A673 (cell line): Measurements from ENCODE around the gene DRAM1. TPM values are rescaled to one million over a fixed set of nuclear protein-coding genes. Genes with fewer than 3 reads are reported as not detected.

ENCODE experiments used
- BruUV-seq: library from RNA; stranded (reverse); fragments of 400-500 nt; replicated peaks from 2 replicates; lab custom pipeline; 2021; lab: Mats Ljungman, UMichigan
- CTCF ChIA-PET: fragments of 300-600 bp; sonication (Branson Sonifier 250); formaldehyde crosslinking; loops from one replicate; lab custom pipeline; 2022; ENCODE audit warnings: antibody characterized with exemption; lab: Charles Lee
- POLR2A ChIA-PET: fragments of 300-600 bp; sonication (Branson Sonifier 250); formaldehyde crosslinking; loops from one replicate; lab custom pipeline; 2022; ENCODE audit warnings: antibody characterized with exemption; ENCODE audit not compliant: low non-redundant PET; lab: Charles Lee
- DNase-seq: peaks from one replicate; pipeline ENCODE4 v3.0.0-alpha.2; 2015; ENCODE audit warnings: low spot score
- H3K27ac ChIP-seq: fragments of 200-600 bp; sonication (generic); 2 replicates; pipeline ENCODE4 v1.5.1; 2016; ENCODE audit warnings: mixed run types, low read depth, mild to moderate bottlenecking, mixed read lengths, antibody characterized with exemption, low read length; ENCODE audit not compliant: poor library complexity, severe bottlenecking
- H3K27me3 ChIP-seq: fragments of 200-600 bp; sonication (generic); replicated peaks from 2 replicates; pipeline ENCODE4 v1.6.1; 2017; ENCODE audit warnings: mixed run types, low read depth, mild to moderate bottlenecking, mixed read lengths, antibody characterized with exemption, low read length; ENCODE audit not compliant: insufficient read depth, poor library complexity
- H3K36me3 ChIP-seq: fragments of 200-600 bp; sonication (generic); 2 replicates; pipeline ENCODE4 v1.6.1; 2016; ENCODE audit warnings: mixed run types, mild to moderate bottlenecking, mixed read lengths, antibody characterized with exemption, low read length; ENCODE audit not compliant: insufficient read depth, poor library complexity, severe bottlenecking
- H3K4me1 ChIP-seq: fragments of 200-600 bp; sonication (generic); 2 replicates; pipeline ENCODE4 v1.6.1; 2017; ENCODE audit warnings: mixed run types, mild to moderate bottlenecking, mixed read lengths, antibody characterized with exemption, low read length; ENCODE audit not compliant: insufficient read depth, poor library complexity, severe bottlenecking
- H3K4me3 ChIP-seq: fragments of 200-600 bp; sonication (generic); 2 replicates; pipeline ENCODE4 v1.5.1; 2016; ENCODE audit warnings: low read depth, mixed run types, mild to moderate bottlenecking, mixed read lengths, low read length; ENCODE audit not compliant: poor library complexity, severe bottlenecking
- H3K9me3 ChIP-seq: fragments of 200-600 bp; sonication (generic); 2 replicates; pipeline ENCODE4 v1.6.1; 2016; ENCODE audit warnings: mixed run types, low read depth, mild to moderate bottlenecking, mixed read lengths, antibody characterized with exemption, low read length; ENCODE audit not compliant: poor library complexity, severe bottlenecking
- EZH2 ChIP-seq: fragments of 200-600 bp; sonication (generic); IDR thresholded peaks from 2 replicates; pipeline ENCODE4 v1.6.1; 2017; ENCODE audit warnings: borderline replicate concordance, low read depth, mild to moderate bottlenecking, mixed read lengths, antibody characterized with exemption, low read length; ENCODE audit not compliant: poor library complexity, severe bottlenecking
- intact Hi-C: fragments of 100-400 bp; cut with micrococcal nuclease; formaldehyde crosslinking; loops from one replicate; pipeline ENCODE4 v1.10.0; 2022; ENCODE audit not compliant: unreplicated experiment
- total RNA-seq: library from RNA; stranded (reverse); gene quantifications from 2 replicates; pipeline ENCODE4 v1.2.3, GENCODE V29; 2021
- TF ChIP-seq, protein P1 (sequence below): fragments of 300-800, 200-600 bp; sonication (generic); conservative IDR thresholded peaks from 2 replicates; pipeline ENCODE4 v1.5.1; 2017; ENCODE audit warnings: low read depth, mild to moderate bottlenecking, antibody characterized with exemption, low read length, moderate library complexity, mixed read lengths

DRAM1 gene
- total RNA-seq, 1 experiment from 2014 or later: 10.5 TPM

DNA sequence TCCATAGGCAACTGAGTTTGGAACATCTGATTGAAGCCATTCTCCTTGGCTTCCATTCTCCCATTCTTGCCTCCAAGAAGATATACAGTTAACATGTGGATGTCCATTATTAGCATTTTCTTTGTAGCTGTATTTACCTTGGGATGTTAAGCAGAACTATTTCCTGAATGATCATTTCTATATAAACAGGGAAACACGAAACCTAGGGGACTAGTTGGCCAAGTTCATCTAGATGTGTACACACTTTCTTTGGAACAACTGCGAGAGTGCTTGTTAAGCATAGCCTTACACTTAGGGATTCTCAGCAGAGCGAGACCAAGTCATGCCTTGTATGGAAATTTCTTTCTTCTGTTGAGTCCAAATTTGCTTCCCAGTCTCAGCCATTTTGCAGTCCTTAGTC is 42.1 kb downstream of the DRAM1 start:
- ChIA-PET POLR2A (no interaction called here), CTCF (interaction anchor here (0.6 kb wide), 1 partner anchor 250 kb away, joined by 5 read pairs; no protein-coding TSS in a partner anchor)
- BruUV-seq: no TSS peak
- no peak for DNase-seq
- Histone ChIP-seq H3K27ac (no peak overlapping the region), H3K4me3 (no peak overlapping the region), H3K9me3 (no peaks in the 10 kb centered on the region), H3K4me1 (no peaks in the 10 kb centered on the region), H3K36me3 (no peaks in the 10 kb centered on the region), H3K27me3 (no peaks in the 10 kb centered on the region)
- TF ChIP-seq EZH2: no peak
- TF ChIP-seq, protein P1, sequence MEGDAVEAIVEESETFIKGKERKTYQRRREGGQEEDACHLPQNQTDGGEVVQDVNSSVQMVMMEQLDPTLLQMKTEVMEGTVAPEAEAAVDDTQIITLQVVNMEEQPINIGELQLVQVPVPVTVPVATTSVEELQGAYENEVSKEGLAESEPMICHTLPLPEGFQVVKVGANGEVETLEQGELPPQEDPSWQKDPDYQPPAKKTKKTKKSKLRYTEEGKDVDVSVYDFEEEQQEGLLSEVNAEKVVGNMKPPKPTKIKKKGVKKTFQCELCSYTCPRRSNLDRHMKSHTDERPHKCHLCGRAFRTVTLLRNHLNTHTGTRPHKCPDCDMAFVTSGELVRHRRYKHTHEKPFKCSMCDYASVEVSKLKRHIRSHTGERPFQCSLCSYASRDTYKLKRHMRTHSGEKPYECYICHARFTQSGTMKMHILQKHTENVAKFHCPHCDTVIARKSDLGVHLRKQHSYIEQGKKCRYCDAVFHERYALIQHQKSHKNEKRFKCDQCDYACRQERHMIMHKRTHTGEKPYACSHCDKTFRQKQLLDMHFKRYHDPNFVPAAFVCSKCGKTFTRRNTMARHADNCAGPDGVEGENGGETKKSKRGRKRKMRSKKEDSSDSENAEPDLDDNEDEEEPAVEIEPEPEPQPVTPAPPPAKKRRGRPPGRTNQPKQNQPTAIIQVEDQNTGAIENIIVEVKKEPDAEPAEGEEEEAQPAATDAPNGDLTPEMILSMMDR: no peak
- intact Hi-C loops: loop anchor here (5.0 to 10.0 kb wide), 3 partner anchors 145 to 848 kb away; partner anchors contain the start of gene IGF1

DNA sequence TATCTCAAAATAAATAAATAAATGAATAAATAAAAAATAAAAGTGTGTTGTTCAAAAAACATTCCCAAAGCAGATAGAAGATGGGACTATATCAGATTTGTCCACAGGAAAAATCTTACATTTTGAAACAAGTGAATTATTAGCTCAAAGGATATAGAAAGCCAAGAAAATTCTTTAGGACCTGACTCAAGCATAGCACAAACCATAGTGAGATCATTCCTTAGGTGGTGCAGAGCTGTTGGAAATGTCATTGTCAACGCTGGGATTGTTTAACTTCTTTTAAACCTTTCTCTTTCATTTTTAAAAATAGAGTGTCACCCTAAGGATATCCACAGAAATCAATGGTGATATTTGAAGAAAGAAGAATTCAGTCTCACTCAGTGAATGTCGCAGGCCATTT is 43.5 kb downstream of the DRAM1 start:
- DNase-seq: no peak

DNA sequence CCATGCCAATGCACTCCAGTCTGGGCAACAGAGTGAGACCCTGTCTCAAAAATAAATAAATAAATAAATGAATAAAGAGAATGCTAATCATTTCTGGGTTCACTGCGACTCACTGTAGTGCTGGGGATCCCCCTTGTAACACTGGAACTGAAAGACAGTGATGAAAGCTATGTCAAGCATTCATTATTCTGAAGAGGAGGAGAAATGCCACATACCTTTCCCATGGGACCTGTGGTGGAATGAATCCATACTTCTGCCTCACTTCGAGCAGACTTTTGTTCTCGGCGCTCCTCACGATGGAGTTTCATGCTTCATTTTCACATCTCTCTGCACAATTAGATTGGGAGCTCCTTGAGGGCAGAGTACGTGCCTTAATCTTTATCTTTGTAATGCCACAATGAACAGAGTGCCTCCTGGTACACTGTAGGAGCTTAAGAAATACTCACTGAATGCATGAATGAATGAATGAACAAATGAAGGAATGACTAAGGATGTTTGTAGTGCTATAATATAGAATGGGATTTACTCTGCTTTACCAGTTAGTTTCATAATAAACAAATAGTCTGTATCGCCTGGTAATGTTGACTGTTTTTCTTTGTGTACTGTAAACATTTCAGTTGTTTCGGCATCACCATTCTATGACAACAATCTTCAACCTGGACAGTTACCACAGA is 45.8 kb downstream of the DRAM1 start:
- ChIA-PET CTCF (no interaction called here), POLR2A (no interaction called here)
- Histone ChIP-seq H3K36me3 (no peaks in the 10 kb centered on the region), H3K9me3 (no peaks in the 10 kb centered on the region), H3K4me1 (no peaks in the 10 kb centered on the region), H3K27me3 (no peaks in the 10 kb centered on the region), H3K4me3 (no peak overlapping the region), H3K27ac (no peak overlapping the region)
- TF ChIP-seq, protein P1: no peak
- TF ChIP-seq EZH2: no peak
- no TSS peak for BruUV-seq
- no peak for DNase-seq
- intact Hi-C loops: no loop called here

More for the DNA sequence above, 43.5 kb downstream of the DRAM1 start:
- ChIA-PET CTCF (no interaction called here), POLR2A (no interaction called here)
- H3K27me3 ChIP-seq: no peaks in the 10 kb centered on the region
- H3K4me1 ChIP-seq: no peaks in the 10 kb centered on the region
- intact Hi-C loops: no loop called here
- H3K4me3 ChIP-seq: no peak overlapping the region
- TF ChIP-seq, protein P1: no peak
- TF ChIP-seq EZH2: no peak
- H3K27ac ChIP-seq: no peak overlapping the region
- H3K9me3 ChIP-seq: no peaks in the 10 kb centered on the region
- no peaks in the 10 kb centered on the region for H3K36me3 ChIP-seq
- no TSS peak for BruUV-seq
